Endothelial cell of umbilical vein (primary cell): Measurements from ENCODE around the gene CLDN5. TPM values are rescaled to one million over a fixed set of nuclear protein-coding genes. Genes with fewer than 3 reads are reported as not detected.
A peak's percentile ranks its signal among the peaks of the same experiment; 100 is the strongest.

ENCODE experiments used
- BruUV-seq: library from RNA; stranded (reverse); fragments of 400-500 nt; replicated peaks from 2 replicates; lab custom pipeline; 2021; lab: Mats Ljungman, UMichigan
- CTCF ChIA-PET: fragments of 300-600, 350-600 bp; sonication (Branson Sonifier 250); formaldehyde crosslinking; loops from one replicate; lab custom pipeline; 2021; ENCODE audit warnings: antibody characterized with exemption, inconsistent platforms; lab: Charles Lee
- POLR2A ChIA-PET: fragments of 300-600, 350-600 bp; sonication (Branson Sonifier 250); formaldehyde crosslinking; loops from one replicate; lab custom pipeline; 2021; ENCODE audit warnings: antibody characterized with exemption, inconsistent platforms; lab: Charles Lee
- DNase-seq: peaks from one replicate; pipeline ENCODE4 v3.0.0-alpha.2; 2011; ENCODE audit warnings: low read depth, low spot score
- FAIRE-seq: peaks from 2 replicates; lab custom pipeline; 2011; peaks lifted over from hg19 to GRCh38; lab: Jason Lieb, UNC
- H2AFZ ChIP-seq: 2 replicates; pipeline ENCODE4 v1.6.0; 2012; ENCODE audit warnings: low read depth, low read length, control low read depth, inconsistent platforms
- H3K27ac ChIP-seq: 2 replicates; pipeline ENCODE4 v1.5.1; 2011; ENCODE audit warnings: low read depth, mild to moderate bottlenecking, control low read depth, low read length, moderate library complexity; ENCODE audit not compliant: insufficient read depth
- H3K27me3 ChIP-seq, 2 experiments: 2 replicates each; pipeline versions ENCODE4 v1.6.0 to v1.6.1; 2011; ENCODE audit warnings: low read length in 2 of 2, mixed read lengths in 1 of 2; ENCODE audit not compliant: control insufficient read depth in 2 of 2, insufficient read depth in 2 of 2
- H3K36me3 ChIP-seq, 2 experiments: 2 replicates in 1 of 2; 3 replicates in 1 of 2; pipeline ENCODE4 v1.5.1; 2011; ENCODE audit warnings: low read length in 2 of 2, mild to moderate bottlenecking in 1 of 2, moderate library complexity in 1 of 2; ENCODE audit not compliant: control insufficient read depth in 2 of 2, insufficient read depth in 2 of 2; ENCODE audit errors: extremely low read depth in 1 of 2
- H3K4me1 ChIP-seq: 3 replicates; pipeline ENCODE4 v1.5.1; 2011; ENCODE audit warnings: mild to moderate bottlenecking, low read length; ENCODE audit not compliant: control insufficient read depth, insufficient read depth; ENCODE audit errors: extremely low read depth
- H3K4me2 ChIP-seq: 2 replicates; pipeline ENCODE4 v1.6.1; 2011; ENCODE audit warnings: low read length, control low read depth, mixed read lengths; ENCODE audit not compliant: insufficient read depth
- H3K4me3 ChIP-seq, 3 experiments: fragments of 200-600 bp in 1 of 3; sonication (generic), shearing (Covaris generic) in 1 of 3; replicated peaks in 1 of 3; 2 replicates each; pipeline ENCODE4 v1.5.1; 2011 to 2016; ENCODE audit warnings: control low read depth in 3 of 3, low read length in 3 of 3, mild to moderate bottlenecking in 2 of 3, inconsistent platforms in 1 of 3, low read depth in 1 of 3, moderate library complexity in 1 of 3; ENCODE audit not compliant: insufficient read depth in 1 of 3
- H3K79me2 ChIP-seq: 2 replicates; pipeline ENCODE4 v1.6.0; 2012; ENCODE audit warnings: low read length, inconsistent platforms; ENCODE audit not compliant: control insufficient read depth, insufficient read depth
- H3K9ac ChIP-seq: replicated peaks from 2 replicates; pipeline ENCODE3; 2011; ENCODE audit warnings: low read length, control low read depth; ENCODE audit not compliant: insufficient read depth; ENCODE audit errors: extremely low read depth
- H3K9me1 ChIP-seq: replicated peaks from 3 replicates; pipeline ENCODE4 v1.6.0; 2011; ENCODE audit warnings: mild to moderate bottlenecking, low read length; ENCODE audit not compliant: control insufficient read depth, insufficient read depth; ENCODE audit errors: extremely low read depth
- H3K9me3 ChIP-seq: replicated peaks from 2 replicates; pipeline ENCODE4 v1.5.1; 2012; ENCODE audit warnings: low read length, inconsistent platforms; ENCODE audit not compliant: control insufficient read depth, insufficient read depth
- H4K20me1 ChIP-seq: replicated peaks from 2 replicates; pipeline ENCODE3; 2011; ENCODE audit warnings: mild to moderate bottlenecking, low read length; ENCODE audit not compliant: control insufficient read depth, insufficient read depth; ENCODE audit errors: extremely low read depth
- EZH2 ChIP-seq: IDR thresholded peaks from 2 replicates; pipeline ENCODE4 v1.6.1; 2012; ENCODE audit warnings: borderline replicate concordance, low read depth, mild to moderate bottlenecking, moderate library complexity, low read length, inconsistent platforms; ENCODE audit not compliant: severe bottlenecking
- GATA2 ChIP-seq: IDR thresholded peaks from 2 replicates; pipeline ENCODE4 v1.7.0; 2011; ENCODE audit warnings: low read depth, mild to moderate bottlenecking, moderate library complexity, mixed read lengths, low read length; ENCODE audit not compliant: insufficient read length, insufficient read depth
- JUN ChIP-seq: IDR thresholded peaks from 2 replicates; pipeline ENCODE4 v1.6.1; 2011; ENCODE audit warnings: borderline replicate concordance, low read depth; ENCODE audit not compliant: insufficient read length, insufficient read depth
- MYC ChIP-seq: IDR thresholded peaks from one replicate; pipeline ENCODE4 v1.6.1; 2011; ENCODE audit warnings: mild to moderate bottlenecking, low read depth, low read length
- POLR2A ChIP-seq: IDR thresholded peaks from 2 replicates; pipeline ENCODE4 v1.6.1; 2012; ENCODE audit warnings: low read depth, mild to moderate bottlenecking, control low read depth, low read length
- POLR2AphosphoS5 ChIP-seq: IDR thresholded peaks from 2 replicates; pipeline ENCODE4 v1.6.1; 2012; ENCODE audit warnings: low read depth, mild to moderate bottlenecking, control low read depth, low read length, moderate library complexity; ENCODE audit not compliant: insufficient read depth
- dilution Hi-C: fragments of 300-500 bp; cut with MboI; formaldehyde crosslinking; loops from one replicate; pipeline ENCODE4 v1.15.0; 2019; ENCODE audit warnings: low sequenced_read_pairs; ENCODE audit not compliant: extremely low pct_ligation_motif_present
- intact Hi-C: fragments of 100-400 bp; cut with micrococcal nuclease; formaldehyde crosslinking; loops from one replicate; pipeline ENCODE4 v1.10.0; 2022
- polyA plus RNA-seq, 4 experiments: library from polyadenylated mRNA; depleted of rRNA in 3 of 4; stranded (reverse) in 3 of 4; unstranded in 1 of 4; fragments of >200 nt; gene quantifications; 2 replicates each; pipeline versions ENCODE4 v1.2.1 to v1.2.3, GENCODE V29; 2011 to 2012; ENCODE audit warnings: missing spikeins in 1 of 4
- total RNA-seq: library from RNA; stranded (reverse); gene quantifications from 2 replicates; pipeline ENCODE4 v1.2.3, GENCODE V29; 2021
- TF ChIP-seq, protein P1 (sequence below), 2 donors: IDR thresholded peaks; 1 replicate in 1 of 2; 2 replicates in 1 of 2; pipeline ENCODE4 v1.5.1; 2011; ENCODE audit warnings: low read length in 2 of 2, mild to moderate bottlenecking in 2 of 2, moderate library complexity in 2 of 2, control low read depth in 1 of 2, inconsistent platforms in 1 of 2, low read depth in 1 of 2; ENCODE audit not compliant: insufficient read depth in 1 of 2; ENCODE audit errors: extremely low read depth in 1 of 2
- TF ChIP-seq, protein P2 (sequence below): IDR thresholded peaks from 2 replicates; pipeline ENCODE4 v1.6.1; 2011; ENCODE audit not compliant: insufficient read depth, insufficient read length

CLDN5 gene
- total and polyA plus RNA-seq, 2 donors (not counting 3 experiments of a cell fraction or from before 2014, with no cell fraction given), result 198 to 252 TPM

DNA sequence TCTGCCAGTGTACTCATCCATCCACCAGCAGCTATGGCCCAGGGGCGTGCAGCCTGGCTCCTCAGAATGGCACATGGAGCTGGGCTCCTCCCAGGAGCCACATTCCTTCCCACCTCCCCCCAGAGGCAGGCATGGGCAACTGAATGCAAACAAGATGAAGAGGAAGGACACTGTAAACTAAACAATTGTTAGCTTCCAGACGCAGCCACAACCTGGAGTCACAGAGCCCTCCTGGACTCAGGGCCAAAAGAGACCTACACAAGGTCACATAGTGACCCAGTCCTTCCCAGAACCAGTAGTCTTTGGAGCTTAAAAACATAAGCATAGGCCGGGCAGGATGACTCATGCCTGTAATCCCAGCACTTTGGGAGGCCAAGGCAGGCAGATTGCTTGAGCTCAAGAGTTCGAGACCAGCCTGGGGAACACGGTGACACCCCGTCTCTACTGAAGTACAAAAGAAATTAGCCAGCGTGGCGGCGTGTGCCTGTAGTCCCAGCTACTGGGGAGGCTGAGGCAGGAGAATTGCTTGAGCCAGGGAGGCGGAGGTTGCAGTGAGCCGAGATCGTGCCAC, 30.7 kb upstream of the CLDN5 start:
- Histone ChIP-seq H3K9me1 (no peaks in the 10 kb centered on the region), H3K27me3 (no peaks in the 10 kb centered on the region), H3K9me3 (no peaks in the 10 kb centered on the region), H3K4me2 (no peak overlapping the region), H2AFZ (peak overlapping the region; percentile 41), H3K27ac (no peak overlapping the region), H3K36me3 (no peaks in the 10 kb centered on the region), H3K79me2 (no peaks in the 10 kb centered on the region), H3K9ac (no peak overlapping the region), H3K4me1 (peaks cover 7% of the 10 kb centered on the region), H3K4me3 (no peak overlapping the region), H4K20me1 (no peaks in the 10 kb centered on the region)
- BruUV-seq, result no TSS peak
- POLR2A ChIA-PET, result interaction anchor here (0.9 to 1.3 kb wide), 2 partner anchors 11 to 31 kb away, joined by 3 read pairs; partner anchors contain the start of gene CLDN5
- dilution Hi-C loops, result no loop called here
- FAIRE-seq, result peak; percentile 80
- DNase-seq, result peak; percentile 73
- CTCF ChIA-PET, result interaction anchor here (0.7 to 2.2 kb wide), 22 partner anchors 10 to 375 kb away, joined by 3 to 12 read pairs (median 4); partner anchors contain the start of genes CDC45 and CLDN5
- intact Hi-C loops, result no loop called here
- no peak for TF ChIP-seq POLR2AphosphoS5
- TF ChIP-seq, protein P1, sequence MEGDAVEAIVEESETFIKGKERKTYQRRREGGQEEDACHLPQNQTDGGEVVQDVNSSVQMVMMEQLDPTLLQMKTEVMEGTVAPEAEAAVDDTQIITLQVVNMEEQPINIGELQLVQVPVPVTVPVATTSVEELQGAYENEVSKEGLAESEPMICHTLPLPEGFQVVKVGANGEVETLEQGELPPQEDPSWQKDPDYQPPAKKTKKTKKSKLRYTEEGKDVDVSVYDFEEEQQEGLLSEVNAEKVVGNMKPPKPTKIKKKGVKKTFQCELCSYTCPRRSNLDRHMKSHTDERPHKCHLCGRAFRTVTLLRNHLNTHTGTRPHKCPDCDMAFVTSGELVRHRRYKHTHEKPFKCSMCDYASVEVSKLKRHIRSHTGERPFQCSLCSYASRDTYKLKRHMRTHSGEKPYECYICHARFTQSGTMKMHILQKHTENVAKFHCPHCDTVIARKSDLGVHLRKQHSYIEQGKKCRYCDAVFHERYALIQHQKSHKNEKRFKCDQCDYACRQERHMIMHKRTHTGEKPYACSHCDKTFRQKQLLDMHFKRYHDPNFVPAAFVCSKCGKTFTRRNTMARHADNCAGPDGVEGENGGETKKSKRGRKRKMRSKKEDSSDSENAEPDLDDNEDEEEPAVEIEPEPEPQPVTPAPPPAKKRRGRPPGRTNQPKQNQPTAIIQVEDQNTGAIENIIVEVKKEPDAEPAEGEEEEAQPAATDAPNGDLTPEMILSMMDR (IDR thresholded peaks at IDR 0.05; ENCODE audit: extremely low read depth in 1 of 2, insufficient read depth in 1 of 2, low read depth in 1 of 2, low read length in 2 of 2), result peak; percentile 13 to 34
- no peak for TF ChIP-seq EZH2
- TF ChIP-seq MYC, result no peak

DNA sequence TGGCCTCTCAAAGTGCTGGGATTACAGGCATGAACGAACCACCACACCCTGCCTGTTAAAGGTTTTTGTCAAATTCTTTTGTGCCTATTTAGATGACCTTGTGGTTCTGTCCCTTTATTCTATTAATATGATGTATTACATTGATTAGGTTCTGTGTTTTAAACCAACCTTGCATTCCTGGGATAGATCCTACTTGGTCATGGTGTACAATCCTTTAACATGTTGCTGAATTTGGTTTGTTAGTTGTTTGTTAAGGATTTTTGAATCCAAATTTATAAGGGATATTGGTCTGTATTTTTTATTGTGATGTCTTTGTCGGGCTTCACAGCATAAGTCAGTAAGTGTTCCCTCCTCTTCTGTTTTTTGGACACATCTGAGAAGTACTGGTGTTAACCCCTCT, 29.0 kb upstream of the CLDN5 start:
- Histone ChIP-seq H3K79me2 (no peaks in the 10 kb centered on the region), H3K4me2 (no peak overlapping the region), H3K9me1 (no peaks in the 10 kb centered on the region), H3K4me1 (peaks cover 7% of the 10 kb centered on the region), H3K9me3 (no peaks in the 10 kb centered on the region), H4K20me1 (no peaks in the 10 kb centered on the region), H3K27me3 (no peaks in the 10 kb centered on the region), H3K27ac (no peak overlapping the region), H3K4me3 (no peak overlapping the region), H2AFZ (no peak overlapping the region), H3K36me3 (no peaks in the 10 kb centered on the region), H3K9ac (no peak overlapping the region)
- POLR2A ChIA-PET, result no interaction called here
- BruUV-seq, result no TSS peak
- FAIRE-seq (no peak), DNase-seq (no peak)
- CTCF ChIA-PET, result no interaction called here
- intact Hi-C loops, result no loop called here
- dilution Hi-C loops, result no loop called here
- TF ChIP-seq, protein P2, sequence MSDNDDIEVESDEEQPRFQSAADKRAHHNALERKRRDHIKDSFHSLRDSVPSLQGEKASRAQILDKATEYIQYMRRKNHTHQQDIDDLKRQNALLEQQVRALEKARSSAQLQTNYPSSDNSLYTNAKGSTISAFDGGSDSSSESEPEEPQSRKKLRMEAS, result no peak
- TF ChIP-seq POLR2AphosphoS5 (no peak), EZH2 (no peak), GATA2 (no peak), POLR2A (no peak), JUN (no peak)
- TF ChIP-seq, protein P1 (IDR thresholded peaks at IDR 0.05; ENCODE audit: extremely low read depth in 1 of 2, insufficient read depth in 1 of 2, low read depth in 1 of 2, low read length in 2 of 2), result no peak
